ENCODE data around the gene UBE2E2.
"Not testable (repeated sequence)": the region's sequence is repeated elsewhere in the genome, so short reads cannot be mapped to it uniquely, and the experiment has no call there.

Gene UBE2E2

DNA sequence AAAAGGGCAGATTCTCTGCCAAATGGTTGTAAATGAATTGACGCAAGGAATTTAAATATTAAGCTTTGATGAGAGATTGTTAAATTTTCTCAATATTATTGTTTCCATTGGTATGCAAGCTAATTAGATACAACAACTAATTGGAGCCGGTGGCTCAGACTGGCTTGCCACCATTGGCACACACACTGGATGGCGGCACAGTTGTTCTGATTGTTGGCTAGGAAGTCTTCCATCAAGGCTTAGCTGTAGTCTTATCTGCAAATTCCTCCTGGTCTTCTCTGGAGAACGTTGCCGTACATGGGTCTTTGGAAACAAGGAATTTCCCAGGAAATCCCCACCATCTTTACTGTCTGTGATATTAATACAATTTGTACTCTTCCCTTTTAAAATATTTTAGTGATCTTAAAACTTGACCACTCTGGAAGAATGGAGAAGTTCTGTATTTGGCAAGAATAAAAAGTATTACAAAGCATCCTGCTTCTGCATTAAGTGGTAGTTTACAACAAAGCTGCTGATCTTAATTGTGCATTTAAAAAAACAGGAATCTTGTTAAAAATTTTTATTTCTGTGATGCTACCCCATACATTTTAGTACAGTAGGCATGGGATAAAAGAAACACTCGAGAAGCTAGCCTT is 126.5 kb downstream of the UBE2E2 start:
- no peak for DNase-seq (ENCODE audit: low read depth in 3 of 3)

DNA sequence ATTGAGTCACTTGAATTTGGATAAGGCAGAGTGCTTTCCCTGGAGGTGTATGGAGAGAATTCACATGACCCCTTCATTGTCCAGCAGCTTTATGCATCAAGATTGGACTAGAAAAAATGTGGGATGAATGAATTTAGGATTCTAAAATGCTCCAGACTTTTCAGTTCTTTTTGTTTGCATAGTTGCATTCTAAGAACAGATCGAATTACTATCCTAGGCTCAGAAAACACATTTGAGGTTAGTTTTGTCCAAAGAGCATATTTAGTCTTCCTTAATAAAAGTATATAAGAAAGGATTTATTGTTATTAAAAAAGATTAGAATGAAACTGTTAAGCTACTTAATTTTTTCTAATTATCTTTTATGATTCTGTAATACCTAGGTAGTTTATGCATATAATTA is 127.4 kb downstream of the UBE2E2 start:
- DNase-seq (ENCODE audit: low read depth in 3 of 3) = no peak

DNA sequence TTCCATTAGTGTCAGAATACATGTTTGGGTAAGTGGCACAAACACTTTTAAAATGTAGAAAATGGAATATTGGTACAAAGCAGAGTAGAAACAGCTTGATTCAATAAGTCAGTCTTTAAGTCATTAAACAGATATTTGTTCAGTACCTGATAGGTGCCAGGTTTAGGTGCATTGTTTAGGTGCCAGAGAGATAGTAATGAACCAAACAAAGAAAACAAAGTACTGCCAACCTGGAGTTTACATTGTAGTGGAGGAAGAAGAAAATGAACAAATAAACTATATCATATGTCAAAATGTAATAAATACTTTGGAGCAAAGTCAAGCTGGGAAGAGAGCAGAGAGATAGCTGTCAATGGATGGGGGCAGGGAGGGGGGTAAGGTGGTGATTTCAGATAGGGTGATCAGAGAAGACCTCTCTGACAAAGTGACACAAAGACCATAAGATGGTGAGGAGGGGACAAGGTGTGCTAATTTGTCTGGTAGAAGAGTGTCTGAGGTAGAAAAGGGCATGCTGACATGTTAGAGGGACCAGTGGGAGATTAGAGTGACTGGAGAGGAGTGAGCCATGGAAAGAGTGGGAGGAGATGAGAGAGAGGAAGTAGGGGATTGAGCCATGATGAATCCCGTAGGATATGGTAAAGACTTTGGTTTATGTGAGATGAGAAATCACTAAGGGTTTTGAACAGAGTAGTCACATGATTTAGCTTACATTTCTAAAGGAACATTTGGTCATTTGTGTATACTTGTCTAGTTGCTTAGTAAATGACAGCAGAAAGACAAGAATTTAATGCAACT is 128.2 kb downstream of the UBE2E2 start:
- DNase-seq (ENCODE audit: low read depth in 3 of 3) = no peak

DNA sequence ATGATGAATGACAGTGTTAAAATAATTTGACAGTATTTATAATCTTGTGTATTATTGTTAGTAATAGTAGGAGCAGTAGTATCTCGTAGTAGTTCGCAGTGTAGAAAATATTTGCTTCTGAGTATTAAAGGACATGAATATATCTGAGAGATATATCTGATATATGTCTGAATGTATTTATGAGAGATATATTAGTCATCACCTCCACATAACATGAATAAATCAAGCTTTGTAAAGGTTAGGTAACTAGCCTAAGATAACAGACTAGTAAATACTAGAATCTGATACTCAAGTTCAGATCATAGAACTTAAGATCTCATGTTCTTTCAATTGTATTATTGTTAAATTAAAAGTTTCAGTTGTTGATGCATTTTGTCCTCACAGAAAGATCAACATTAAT is 130.5 kb downstream of the UBE2E2 start:
- DNase-seq (ENCODE audit: low read depth in 3 of 3) = no peak

DNA sequence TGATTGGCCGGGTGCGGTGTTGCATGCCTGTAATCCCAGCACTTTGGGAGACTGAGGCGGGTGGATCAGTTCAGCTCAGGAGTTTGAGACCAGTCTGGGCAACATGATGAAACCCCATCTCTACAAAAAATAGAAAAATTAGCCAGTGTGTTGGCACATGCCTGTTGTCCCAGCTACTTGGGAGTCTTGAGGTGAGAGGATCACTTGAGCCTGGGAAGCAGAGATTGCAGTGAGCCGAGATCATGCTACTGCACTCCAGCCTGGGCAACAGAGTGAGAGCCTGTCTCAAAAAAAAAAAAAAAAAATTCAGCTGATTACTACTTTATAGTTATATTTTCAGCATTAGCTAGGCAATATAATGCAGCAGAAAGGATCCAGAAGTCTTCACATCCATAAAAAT is 133.7 kb downstream of the UBE2E2 start:
- not testable (repeated sequence) for DNase-seq (ENCODE audit: low read depth in 3 of 3)

DNA sequence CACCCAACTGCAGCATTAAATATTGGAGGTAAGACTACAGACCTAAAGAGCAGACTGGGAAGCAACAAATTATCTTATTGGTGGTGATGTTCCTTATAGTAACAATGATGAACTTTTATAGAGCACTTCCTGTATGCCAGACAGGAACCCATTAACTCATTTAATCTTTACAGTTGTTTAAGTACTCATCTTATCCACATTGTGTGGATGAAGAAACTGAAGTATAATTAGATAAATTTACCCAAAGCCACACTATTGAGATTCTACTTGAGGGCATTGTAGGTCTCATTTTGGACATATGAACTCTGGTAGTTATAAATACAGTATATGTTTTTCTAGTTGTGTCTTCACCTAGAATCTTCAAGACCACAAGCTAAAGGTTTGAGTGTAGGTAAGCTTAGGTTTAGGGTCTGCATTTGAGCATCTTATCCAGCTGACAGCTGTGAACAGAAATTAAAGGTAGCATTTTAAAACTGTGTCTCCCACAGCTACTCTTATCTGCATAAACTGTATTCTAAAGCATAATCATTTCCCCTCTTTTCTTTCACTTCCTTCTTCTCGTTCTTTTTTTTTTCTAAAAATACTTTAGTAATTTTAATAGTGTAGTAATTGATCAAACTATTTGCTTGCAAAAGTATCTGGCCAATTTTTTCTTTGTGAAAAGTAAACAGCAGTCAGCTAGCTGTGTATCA is 138.2 kb downstream of the UBE2E2 start:
- DNase-seq (ENCODE audit: low read depth in 3 of 3) = no peak

DNA sequence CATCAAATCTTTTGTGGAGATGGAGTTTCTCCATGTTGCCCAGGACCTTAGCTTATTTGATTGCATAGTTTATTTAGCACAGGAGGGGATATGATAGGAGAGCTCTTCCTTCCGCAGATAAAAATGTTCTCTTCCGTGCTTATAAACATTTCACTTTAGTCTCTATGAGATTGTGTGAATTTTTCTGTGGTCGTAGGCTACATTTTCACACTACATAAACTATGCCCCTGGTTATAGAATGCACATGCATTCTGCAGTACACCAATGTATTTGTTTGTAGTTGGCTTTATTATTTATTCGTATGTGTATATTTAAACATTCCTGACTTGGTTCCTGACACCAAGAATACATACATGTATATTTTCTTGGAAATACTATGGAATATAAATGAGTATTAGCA is 139.2 kb downstream of the UBE2E2 start:
- no peak for DNase-seq (ENCODE audit: low read depth in 3 of 3)

DNA sequence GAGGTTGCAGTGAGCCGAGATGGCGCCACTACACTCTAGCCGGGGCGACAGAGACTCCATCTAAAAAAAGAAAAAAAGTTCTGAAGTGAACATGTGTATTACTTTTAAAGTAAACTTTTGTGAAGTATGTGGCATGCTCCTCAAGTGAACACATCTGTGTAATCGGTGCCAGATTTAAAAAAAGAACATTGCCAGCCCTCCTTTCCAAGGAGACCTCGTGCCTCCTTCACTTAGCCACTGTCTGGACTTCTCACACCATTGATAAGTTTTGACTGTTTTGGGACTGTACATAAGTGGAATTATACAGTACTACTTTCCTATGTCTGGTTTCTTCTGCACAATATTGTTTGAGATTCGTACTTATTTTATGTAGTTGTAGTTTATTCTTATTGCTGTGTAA is 140.4 kb downstream of the UBE2E2 start:
- DNase-seq (ENCODE audit: low read depth in 3 of 3) = no peak

DNA sequence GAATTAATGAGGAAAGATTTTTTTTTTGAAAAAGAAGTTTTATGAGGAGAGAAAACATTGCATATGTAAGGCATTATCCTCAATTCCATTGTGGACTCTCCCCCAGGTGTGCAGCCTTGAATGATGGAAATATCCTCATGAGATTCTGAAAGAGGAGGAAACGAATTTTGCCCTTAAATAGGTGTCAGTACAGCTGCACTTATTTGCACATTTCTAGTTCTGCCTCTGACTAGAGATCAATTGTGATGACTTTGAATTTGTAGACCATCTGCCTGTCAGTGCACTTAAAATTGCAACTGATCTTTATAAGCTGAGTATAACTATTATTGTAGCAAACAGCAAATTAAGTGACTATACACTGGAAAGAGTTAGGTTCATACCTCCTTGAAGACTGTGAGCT is 141.8 kb downstream of the UBE2E2 start:
- DNase-seq (ENCODE audit: low read depth in 3 of 3) = no peak

DNA sequence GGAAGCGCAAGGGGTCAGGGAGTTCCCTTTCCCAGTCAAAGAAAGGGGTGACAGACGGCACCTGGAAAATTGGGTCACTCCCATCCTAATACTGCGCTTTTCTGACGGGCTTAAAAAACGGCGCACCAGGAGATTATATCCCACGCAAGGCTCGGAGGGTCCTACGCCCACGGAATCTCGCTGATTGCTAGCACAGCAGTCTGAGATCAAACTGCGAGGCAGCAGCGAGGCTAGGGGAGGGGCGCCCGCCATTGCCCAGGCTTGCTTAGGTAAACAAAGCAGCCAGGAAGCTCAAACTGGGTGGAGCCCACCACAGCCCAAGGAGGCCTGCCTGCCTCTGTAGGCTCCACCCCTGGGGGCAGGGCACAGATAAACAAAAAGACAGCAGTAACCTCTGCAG is 146.3 kb downstream of the UBE2E2 start:
- DNase-seq (ENCODE audit: low read depth in 3 of 3) = not testable (repeated sequence)

DNA sequence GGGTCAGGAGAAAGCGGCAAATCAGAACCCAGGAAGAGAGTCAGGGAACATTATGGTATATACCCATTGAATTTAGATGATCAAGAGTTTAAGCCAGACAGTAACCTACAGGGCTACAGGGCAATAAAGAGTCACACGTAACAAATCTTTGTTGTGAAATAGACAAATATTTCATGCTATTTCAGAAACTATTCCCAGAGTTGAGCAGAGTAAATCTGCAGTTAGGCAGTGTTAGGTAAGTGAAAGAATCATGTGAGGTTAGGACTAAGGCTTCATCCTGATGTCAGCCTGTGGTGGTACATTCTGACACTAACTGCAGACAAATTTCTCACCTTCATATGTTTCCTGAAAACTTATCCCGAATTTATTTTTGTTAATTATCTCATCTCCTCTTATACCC is 153.0 kb downstream of the UBE2E2 start:
- no peak for DNase-seq (ENCODE audit: low read depth in 3 of 3)

DNA sequence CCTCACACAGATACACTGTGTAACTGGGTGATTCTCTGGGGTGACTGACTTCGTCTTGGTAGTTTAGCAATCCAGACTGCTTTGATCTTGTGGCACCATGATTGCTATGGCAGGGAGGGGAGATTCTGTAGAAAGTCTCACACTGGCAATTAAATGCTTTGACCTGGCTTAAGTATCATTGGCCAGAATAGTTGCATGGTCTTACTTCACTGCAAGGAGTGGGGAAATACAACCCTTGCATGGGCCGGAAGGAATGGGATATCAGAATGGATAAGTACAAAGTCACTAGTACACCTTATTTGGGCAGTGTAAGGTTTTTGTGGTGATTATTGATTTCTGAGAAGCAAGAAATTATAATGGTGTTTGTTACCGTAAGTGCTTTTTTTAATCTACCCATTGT is 153.8 kb downstream of the UBE2E2 start:
- no peak for DNase-seq (ENCODE audit: low read depth in 3 of 3)

DNA sequence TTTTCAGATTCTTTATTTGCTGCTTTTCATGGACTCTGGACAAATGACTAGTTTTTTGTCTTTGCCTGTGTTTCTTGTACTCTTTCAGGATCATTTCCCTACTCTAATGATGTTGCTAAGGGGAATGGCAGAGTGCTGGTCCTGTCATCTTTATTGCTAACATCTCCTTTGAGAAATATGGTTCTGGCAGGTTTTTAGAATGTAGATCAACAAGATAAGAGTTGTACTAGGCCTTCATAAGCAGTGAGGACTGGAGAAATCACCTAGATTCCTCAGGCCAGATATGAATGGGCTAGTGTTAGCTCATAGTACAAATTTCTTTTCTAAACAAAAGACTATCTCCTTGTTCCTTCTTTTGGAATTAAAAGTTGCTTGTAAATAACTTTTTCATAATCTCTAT is 156.0 kb downstream of the UBE2E2 start:
- DNase-seq (ENCODE audit: low read depth in 3 of 3) = no peak

DNA sequence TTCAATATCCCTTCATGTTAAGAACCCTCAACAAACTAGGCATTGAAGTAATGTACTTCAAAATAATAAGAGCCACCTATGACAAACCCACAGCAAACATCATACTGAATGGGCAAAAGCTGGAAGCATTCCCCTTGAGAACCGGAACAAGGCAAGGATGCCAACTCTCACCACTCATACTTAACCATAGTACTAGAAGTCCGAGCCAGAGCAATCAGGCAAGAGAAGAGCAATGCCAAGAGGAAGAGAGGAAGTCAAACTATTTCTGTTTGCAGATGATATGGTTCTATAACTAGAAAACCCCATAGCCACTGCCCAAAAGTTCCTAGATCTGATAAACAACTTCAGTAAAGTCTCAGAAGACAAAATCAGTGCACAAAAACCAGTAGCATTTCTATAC is 161.9 kb downstream of the UBE2E2 start:
- no peak for DNase-seq (ENCODE audit: low read depth in 3 of 3)

DNA sequence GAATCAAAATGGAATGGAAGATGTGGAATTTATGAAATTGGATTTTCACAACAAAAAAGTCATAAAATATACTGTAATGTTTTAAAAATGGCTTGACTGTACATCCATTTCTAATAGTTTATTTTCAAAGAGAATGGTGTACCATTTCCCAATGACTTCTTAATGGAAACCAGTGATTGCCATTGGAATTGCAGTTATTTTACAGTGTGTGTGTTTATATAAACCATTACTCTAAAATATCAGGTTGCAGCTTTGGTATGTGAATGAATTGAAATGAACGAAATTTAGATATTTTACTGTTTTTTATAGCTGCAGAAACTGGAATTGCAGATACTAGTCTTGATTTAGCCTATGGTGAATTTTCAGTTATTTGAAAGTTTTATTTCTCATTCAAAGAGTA is 165.6 kb downstream of the UBE2E2 start:
- no peak for DNase-seq (ENCODE audit: low read depth in 3 of 3)

DNA sequence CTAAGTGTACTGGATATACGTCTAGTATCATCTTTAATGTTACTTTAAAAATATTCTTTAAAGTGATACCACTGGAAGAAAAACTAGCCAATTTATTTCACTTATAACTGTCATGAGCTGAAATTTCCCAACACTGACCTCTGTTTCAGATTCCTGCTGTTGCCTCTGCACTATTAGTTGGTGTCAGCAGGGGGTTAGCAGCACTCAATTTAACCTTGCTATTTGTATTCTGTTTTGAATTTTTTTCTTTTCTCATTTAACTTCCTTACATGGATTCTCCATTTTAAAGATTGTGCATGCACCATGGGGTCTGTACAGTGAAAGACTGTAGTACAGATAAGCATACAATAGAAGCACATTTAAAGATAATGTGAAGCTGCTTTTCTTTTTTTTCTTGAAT is 169.2 kb downstream of the UBE2E2 start:
- no peak for DNase-seq (ENCODE audit: low read depth in 3 of 3)

DNA sequence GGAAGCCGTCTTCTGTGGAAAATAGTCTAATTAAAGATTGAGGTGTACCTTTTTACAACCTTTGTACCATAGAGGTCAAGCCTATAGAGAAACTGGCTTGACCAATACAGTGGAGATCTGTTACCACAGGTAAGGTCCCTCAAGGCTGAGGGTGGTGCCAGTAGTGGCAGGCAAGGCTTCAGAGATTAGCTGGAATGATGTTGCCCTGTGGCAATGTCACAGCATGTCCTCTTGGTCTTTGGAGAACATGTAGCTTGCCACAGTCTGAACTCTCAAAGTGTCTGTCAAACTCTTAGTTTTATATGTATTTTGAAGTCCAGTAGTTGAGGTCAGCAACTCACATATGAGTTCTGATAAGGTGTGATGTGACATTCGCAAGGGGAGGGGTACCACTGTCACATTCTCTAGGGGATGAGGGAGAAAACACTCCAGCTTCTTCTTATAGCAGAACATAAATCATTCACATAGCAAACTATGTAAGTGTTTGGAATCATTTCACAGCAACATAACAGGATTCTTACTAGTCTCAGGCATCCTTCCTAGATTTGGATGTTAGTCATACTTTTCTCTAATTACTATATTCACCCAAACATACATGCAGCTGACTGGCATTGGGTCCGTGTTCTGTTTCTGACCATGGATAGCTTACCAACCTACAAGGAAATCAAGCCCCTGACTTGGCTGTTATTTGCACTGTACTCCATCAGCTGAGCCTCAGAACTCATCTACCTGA is 173.6 kb downstream of the UBE2E2 start:
- DNase-seq (ENCODE audit: low read depth in 3 of 3) = no peak

DNA sequence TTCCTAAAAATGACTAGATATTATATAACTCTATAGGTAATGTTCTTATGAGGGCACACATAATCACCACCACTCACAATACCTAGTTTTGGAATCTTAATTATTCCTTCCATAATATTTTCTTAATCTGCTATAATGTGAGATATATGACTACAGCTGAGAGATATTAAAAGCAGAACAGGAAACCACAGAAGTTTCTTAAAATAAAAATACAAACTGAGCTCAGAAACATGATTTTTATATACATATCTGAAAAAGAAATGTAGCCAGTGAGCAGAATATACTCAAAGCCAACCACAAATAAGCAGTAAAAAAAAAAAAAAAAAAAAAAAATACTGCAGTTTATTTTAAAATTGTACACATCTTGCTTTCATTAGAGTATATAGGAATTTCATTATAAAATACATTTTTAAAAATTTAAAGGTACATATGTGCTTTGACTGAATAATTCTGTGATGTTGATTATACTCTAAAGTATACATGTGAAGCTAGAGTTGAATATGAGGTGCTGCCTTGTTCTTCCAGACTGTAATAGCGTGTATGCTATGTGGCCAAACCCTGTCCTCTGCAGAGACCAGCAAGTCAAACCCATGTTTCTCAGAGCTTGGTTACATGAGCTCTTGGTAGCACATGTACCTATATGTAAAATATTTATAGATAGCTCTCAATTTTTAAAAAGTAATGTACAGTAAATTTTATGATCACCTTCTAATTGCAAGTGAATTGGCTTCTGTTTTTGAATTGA is 175.0 kb downstream of the UBE2E2 start:
- no peak for DNase-seq (ENCODE audit: low read depth in 3 of 3)

DNA sequence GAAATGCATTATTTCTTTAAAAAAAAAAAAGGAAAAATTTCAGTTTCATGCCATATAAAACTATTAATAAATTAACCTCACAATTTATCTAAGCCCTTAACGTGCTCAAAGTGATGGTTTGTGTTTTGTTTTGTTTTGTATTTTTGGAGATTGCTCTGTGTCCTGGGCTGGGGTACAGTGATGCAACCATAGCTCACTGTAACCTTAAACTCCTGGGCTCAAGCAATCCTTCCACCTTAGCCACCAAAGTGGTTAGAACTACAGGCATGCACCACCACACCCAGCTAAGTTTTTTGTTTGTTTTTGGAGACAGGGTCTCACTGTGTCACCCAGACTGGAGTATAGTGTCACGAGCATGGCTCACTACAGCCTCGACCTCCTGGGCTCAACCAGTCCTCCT is 180.7 kb downstream of the UBE2E2 start:
- no peak for DNase-seq (ENCODE audit: low read depth in 3 of 3)

DNA sequence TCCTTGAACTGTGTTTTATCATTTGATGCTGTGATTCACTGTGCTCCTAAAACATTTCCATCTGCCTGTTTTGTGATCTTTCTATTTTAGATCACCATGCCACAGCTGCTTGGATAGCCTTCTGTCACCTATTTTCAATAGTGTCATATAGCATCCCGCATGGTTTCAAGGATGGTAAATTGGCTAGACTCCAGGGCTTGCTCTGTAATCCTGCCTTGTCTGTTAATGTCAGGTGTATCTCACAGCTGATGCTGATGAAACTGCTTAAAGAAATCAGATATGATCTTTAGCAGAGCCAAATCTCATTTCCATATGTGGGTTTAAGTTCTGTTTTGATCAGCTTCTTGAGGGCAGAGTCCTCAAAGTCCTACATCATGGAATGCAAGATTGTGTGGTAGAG is 182.2 kb downstream of the UBE2E2 start:
- DNase-seq (ENCODE audit: low read depth in 3 of 3) = no peak

DNA sequence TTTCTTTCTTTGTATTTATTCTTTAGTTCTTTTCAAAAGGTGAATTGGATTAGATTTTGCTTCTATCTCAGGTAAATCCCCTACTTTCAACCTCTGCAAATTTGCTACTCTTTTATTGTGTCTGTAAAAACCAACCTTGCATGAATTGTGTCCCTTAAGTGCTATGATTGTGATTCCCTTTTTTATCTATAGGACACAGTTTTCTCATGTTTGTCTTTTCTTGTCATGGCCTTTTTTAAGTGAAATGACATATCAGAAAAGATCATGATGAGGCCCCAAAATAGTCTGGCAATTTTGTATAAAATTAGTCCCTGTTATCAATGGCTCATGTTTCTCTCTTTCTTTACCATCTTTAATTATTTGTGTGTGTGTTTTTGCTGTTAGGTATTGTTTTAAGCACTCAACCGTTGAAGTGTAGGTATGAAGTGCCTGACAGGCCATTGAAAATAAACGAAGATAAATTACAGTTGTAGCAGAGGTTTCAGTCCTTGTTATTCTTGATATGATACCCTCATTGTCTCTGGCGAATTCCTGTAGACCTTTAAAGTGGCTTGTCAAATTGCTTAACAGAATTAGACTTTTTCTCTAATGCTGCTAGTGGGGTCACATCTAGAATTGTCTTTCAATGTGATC is 184.3 kb downstream of the UBE2E2 start:
- no peak for DNase-seq (ENCODE audit: low read depth in 3 of 3)
